H1 (cell line): Measurements from ENCODE around the gene TLR10. TPM values are rescaled to one million over a fixed set of nuclear protein-coding genes. Genes with fewer than 3 reads are reported as not detected.

ENCODE experiments used
- CTCF ChIA-PET: fragments of 300-600 bp; sonication (Branson Sonifier 250); formaldehyde crosslinking; loops from one replicate; lab custom pipeline; 2021; ENCODE audit not compliant: partially characterized antibody; lab: Charles Lee
- POLR2A ChIA-PET: fragments of 300-600 bp; sonication (Branson Sonifier 250); formaldehyde crosslinking; loops from one replicate; lab custom pipeline; 2021; ENCODE audit warnings: inconsistent platforms; ENCODE audit not compliant: partially characterized antibody; lab: Charles Lee
- DNase-seq, 2 experiments: peaks; one replicate each; pipeline versions ENCODE4 v3.0.0 to v3.0.0-alpha.2; 2010 to 2022; ENCODE audit warnings: low spot score in 2 of 2, low read depth in 1 of 2, mixed read lengths in 1 of 2
- FAIRE-seq: peaks from 2 replicates; lab custom pipeline; 2011; peaks lifted over from hg19 to GRCh38; lab: Jason Lieb, UNC
- H2AFZ ChIP-seq: 2 replicates; pipeline ENCODE4 v1.8.1; 2012; ENCODE audit warnings: low read length, inconsistent platforms
- H2AK5ac ChIP-seq: 2 replicates; pipeline ENCODE4 v1.6.1; 2013; ENCODE audit warnings: low read depth, low read length
- H2BK120ac ChIP-seq: replicated peaks from 2 replicates; pipeline ENCODE3; 2013; ENCODE audit warnings: low read depth, low read length, inconsistent platforms
- H2BK12ac ChIP-seq: 2 replicates; pipeline ENCODE4 v1.6.1; 2013; ENCODE audit warnings: low read depth, low read length
- H2BK15ac ChIP-seq: 2 replicates; pipeline ENCODE4 v1.6.1; 2013; ENCODE audit warnings: low read length
- H2BK20ac ChIP-seq: 2 replicates; pipeline ENCODE4 v1.6.1; 2013; ENCODE audit warnings: low read length
- H2BK5ac ChIP-seq: 2 replicates; pipeline ENCODE4 v1.6.1; 2013; ENCODE audit warnings: low read depth, low read length
- H3K14ac ChIP-seq: 2 replicates; pipeline ENCODE4 v1.6.1; 2013; ENCODE audit warnings: inconsistent platforms; ENCODE audit not compliant: insufficient read length
- H3K18ac ChIP-seq: 2 replicates; pipeline ENCODE4 v1.6.1; 2013; ENCODE audit warnings: low read length; ENCODE audit errors: extremely low read depth
- H3K23ac ChIP-seq: 2 replicates; pipeline ENCODE4 v1.6.1; 2013; ENCODE audit warnings: inconsistent platforms; ENCODE audit not compliant: insufficient read length
- H3K23me2 ChIP-seq: 2 replicates; pipeline ENCODE4 v1.6.1; 2013; ENCODE audit warnings: low read depth, low read length
- H3K27ac ChIP-seq: 2 replicates; pipeline ENCODE4 v1.6.1; 2011; ENCODE audit warnings: low read depth, low read length, inconsistent platforms
- H3K27me3 ChIP-seq, 4 experiments: replicated peaks in 1 of 4; 1 replicate in 1 of 4; 2 replicates in 3 of 4; pipeline versions ENCODE4 v1.6.1 to v1.8.1; 2011 to 2013; ENCODE audit warnings: low read length in 3 of 4, mild to moderate bottlenecking in 3 of 4, inconsistent platforms in 2 of 4, mixed read lengths in 2 of 4, moderate library complexity in 1 of 4; ENCODE audit not compliant: control insufficient read depth in 3 of 4, insufficient read depth in 3 of 4; ENCODE audit errors: extremely low read depth in 1 of 4
- H3K36me3 ChIP-seq, 4 experiments: 2 replicates each; pipeline versions ENCODE4 v1.6.1 to v1.8.1; 2011 to 2013; ENCODE audit warnings: mild to moderate bottlenecking in 4 of 4, low read length in 3 of 4, moderate library complexity in 2 of 4, control low read depth in 1 of 4, inconsistent platforms in 1 of 4; ENCODE audit not compliant: insufficient read depth in 4 of 4, control insufficient read depth in 2 of 4
- H3K4ac ChIP-seq: replicated peaks from 2 replicates; pipeline ENCODE3; 2013; ENCODE audit warnings: low read length, low read depth, mixed read lengths, inconsistent platforms; ENCODE audit not compliant: insufficient read length
- H3K4me1 ChIP-seq, 4 experiments: replicated peaks in 1 of 4; 1 replicate in 1 of 4; 2 replicates in 3 of 4; pipeline versions ENCODE4 v1.6.1 to v1.8.1; 2011 to 2013; ENCODE audit warnings: low read length in 3 of 4, inconsistent platforms in 2 of 4, mixed read lengths in 1 of 4; ENCODE audit not compliant: insufficient read depth in 4 of 4, control insufficient read depth in 3 of 4
- H3K4me2 ChIP-seq, 2 experiments: 2 replicates each; pipeline versions ENCODE4 v1.6.1 to v1.8.1; 2011 to 2013; ENCODE audit warnings: low read depth in 2 of 2, low read length in 2 of 2, control low read depth in 1 of 2, inconsistent platforms in 1 of 2, mild to moderate bottlenecking in 1 of 2; ENCODE audit not compliant: insufficient read depth in 1 of 2
- H3K4me3 ChIP-seq, 4 experiments: fragments of 200-600, 300-600 bp in 1 of 4; sonication (generic), shearing (Covaris generic), sonication (Bioruptor Twin) in 1 of 4; 2 replicates each; pipeline versions ENCODE4 v1.5.1 to v1.8.1; 2011 to 2016; ENCODE audit warnings: low read length in 4 of 4, low read depth in 3 of 4, control low read depth in 2 of 4, inconsistent platforms in 2 of 4, mild to moderate bottlenecking in 2 of 4, mixed read lengths in 1 of 4, moderate library complexity in 1 of 4; ENCODE audit not compliant: insufficient read depth in 2 of 4; ENCODE audit errors: extremely low read depth in 1 of 4
- H3K56ac ChIP-seq: replicated peaks from 2 replicates; pipeline ENCODE3; 2013; ENCODE audit warnings: low read depth, mild to moderate bottlenecking, mixed read lengths, low read length, inconsistent platforms; ENCODE audit not compliant: insufficient read length
- H3K79me1 ChIP-seq: 2 replicates; pipeline ENCODE4 v1.6.1; 2013; ENCODE audit warnings: low read depth, low read length, control low read depth
- H3K79me2 ChIP-seq, 2 experiments: 2 replicates each; pipeline versions ENCODE4 v1.6.1 to v1.8.1; 2012 to 2013; ENCODE audit warnings: low read length in 2 of 2, mild to moderate bottlenecking in 2 of 2, inconsistent platforms in 1 of 2; ENCODE audit not compliant: insufficient read depth in 2 of 2, control insufficient read depth in 1 of 2
- H3K9ac ChIP-seq, 4 experiments: replicated peaks in 1 of 4; 1 replicate in 1 of 4; 2 replicates in 3 of 4; pipeline versions ENCODE4 v1.6.1 to v1.8.1; 2011 to 2013; ENCODE audit warnings: low read depth in 3 of 4, low read length in 3 of 4, control low read depth in 2 of 4, mild to moderate bottlenecking in 2 of 4, moderate library complexity in 2 of 4, inconsistent platforms in 1 of 4; ENCODE audit errors: extremely low read depth in 1 of 4
- H3K9me3 ChIP-seq, 2 experiments: 2 replicates each; pipeline versions ENCODE4 v1.6.1 to v1.8.1; 2012 to 2013; ENCODE audit warnings: mild to moderate bottlenecking in 2 of 2, moderate library complexity in 2 of 2, control low read depth in 1 of 2, inconsistent platforms in 1 of 2, low read depth in 1 of 2, low read length in 1 of 2, mixed read lengths in 1 of 2; ENCODE audit not compliant: insufficient read depth in 2 of 2
- H4K20me1 ChIP-seq, 2 experiments: replicated peaks in 1 of 2; 2 replicates each; pipeline versions ENCODE3 to v1.8.1; 2011 to 2013; ENCODE audit warnings: inconsistent platforms in 2 of 2, low read length in 2 of 2, mild to moderate bottlenecking in 1 of 2; ENCODE audit not compliant: insufficient read depth in 2 of 2, control insufficient read depth in 1 of 2
- H4K5ac ChIP-seq: 2 replicates; pipeline ENCODE4 v1.6.1; 2013; ENCODE audit warnings: low read length, low read depth, mixed read lengths, inconsistent platforms; ENCODE audit not compliant: insufficient read length
- H4K8ac ChIP-seq: 2 replicates; pipeline ENCODE4 v1.8.0; 2013; ENCODE audit warnings: mild to moderate bottlenecking, moderate library complexity, low read length, inconsistent platforms; ENCODE audit not compliant: insufficient read depth; ENCODE audit errors: extremely low read depth
- H4K91ac ChIP-seq: replicated peaks from 2 replicates; pipeline ENCODE3; 2013; ENCODE audit warnings: low read length, mixed read lengths, inconsistent platforms; ENCODE audit not compliant: insufficient read length
- CTBP2 ChIP-seq: IDR thresholded peaks from 2 replicates; pipeline ENCODE4 v1.7.0; 2011; ENCODE audit warnings: borderline replicate concordance, mild to moderate bottlenecking, moderate library complexity, mixed read lengths, low read length; ENCODE audit not compliant: insufficient read depth, insufficient read length
- CTCF ChIP-seq, 3 experiments: IDR thresholded peaks; 1 replicate in 2 of 3; 2 replicates in 1 of 3; pipeline versions ENCODE4 v1.5.1 to v1.6.1; 2011; ENCODE audit warnings: low read length in 3 of 3, mild to moderate bottlenecking in 3 of 3, inconsistent platforms in 2 of 3, low read depth in 1 of 3, moderate library complexity in 1 of 3; ENCODE audit not compliant: insufficient read depth in 1 of 3; ENCODE audit errors: control extremely low read depth in 1 of 3
- EP300 ChIP-seq, 2 experiments: IDR thresholded peaks; 1 replicate in 1 of 2; 2 replicates in 1 of 2; pipeline ENCODE4 v1.6.1; 2011 to 2012; ENCODE audit warnings: low read depth in 2 of 2, low read length in 2 of 2, mild to moderate bottlenecking in 2 of 2, borderline replicate concordance in 1 of 2, inconsistent platforms in 1 of 2, moderate library complexity in 1 of 2
- EZH2 ChIP-seq: fragments of 200-600 bp; sonication (generic); IDR thresholded peaks from 2 replicates; pipeline ENCODE4 v1.7.1; 2012; ENCODE audit warnings: low read depth, mild to moderate bottlenecking, moderate library complexity, low read length, inconsistent platforms; ENCODE audit not compliant: severe bottlenecking
- FOSL1 ChIP-seq: IDR thresholded peaks from 2 replicates; pipeline ENCODE4 v1.6.1; 2011; ENCODE audit warnings: mild to moderate bottlenecking, low read depth, low read length, moderate library complexity; ENCODE audit not compliant: insufficient read depth
- GTF2F1 ChIP-seq: IDR thresholded peaks from 2 replicates; pipeline ENCODE4 v1.6.1; 2012; ENCODE audit warnings: low read depth, low read length, improper control_type of control experiment, borderline replicate concordance
- RAD21 ChIP-seq, 2 experiments: IDR thresholded peaks in 1 of 2; conservative IDR thresholded peaks in 1 of 2; 2 replicates each; pipeline ENCODE4 v1.6.1; 2011; ENCODE audit warnings: low read depth in 2 of 2, low read length in 2 of 2, improper control_type of control experiment in 1 of 2, inconsistent platforms in 1 of 2, mild to moderate bottlenecking in 1 of 2, moderate library complexity in 1 of 2
- RBBP5 ChIP-seq: IDR thresholded peaks from 2 replicates; pipeline ENCODE4 v1.7.1; 2012; ENCODE audit warnings: low read depth, mild to moderate bottlenecking, inconsistent platforms, low read length, moderate library complexity, borderline replicate concordance
- RXRA ChIP-seq: IDR thresholded peaks from 2 replicates; pipeline ENCODE4 v1.6.1; 2011; ENCODE audit warnings: low read depth, mild to moderate bottlenecking, low read length, moderate library complexity; ENCODE audit not compliant: insufficient read depth
- TAF1 ChIP-seq: IDR thresholded peaks from 2 replicates; pipeline ENCODE4 v1.6.1; 2011; ENCODE audit warnings: mild to moderate bottlenecking, low read depth, low read length
- WGBS, 2 experiments: shearing (Covaris generic) in 1 of 2; methylation state at CpG; one replicate each; pipeline versions ENCODE4 v1.1.6 to v1.1.7; 2013 to 2015; ENCODE audit warnings: low lambda C conversion rate in 2 of 2, mixed read lengths in 2 of 2, inconsistent platforms in 1 of 2, low coverage in 1 of 2, missing lambda C conversion rate in 1 of 2; ENCODE audit not compliant: insufficient replicate concordance in 2 of 2, insufficient coverage in 1 of 2, insufficient read length in 1 of 2; ENCODE audit errors: extremely low coverage in 1 of 2, missing lambda C conversion rate in 1 of 2; 5-methylcytosine and 5-hydroxymethylcytosine counted together
- polyA plus RNA-seq, 7 experiments: library from polyadenylated mRNA; depleted of rRNA in 3 of 7; stranded (reverse) in 5 of 7; unstranded in 2 of 7; fragments of >200 nt in 5 of 7; fragments of 200-250 nt in 2 of 7; gene quantifications; 1 replicate in 5 of 7; 2 replicates in 1 of 7; 4 replicates in 1 of 7; pipeline versions ENCODE4 v1.2.1 to v1.2.3, GENCODE V29; 2011 to 2013; ENCODE audit warnings: missing spikeins in 2 of 7, mixed read lengths in 2 of 7
- total RNA-seq: library from RNA; stranded (reverse); fragmentation: NEBNext Ultra II Directional; extraction: Animal tissue kit (Norgen Biotek cat#: 25700); gene quantifications from 2 replicates; pipeline ENCODE4 v1.2.1, GENCODE V29; 2021

The TLR10 gene
- total and polyA plus RNA-seq, 2 of the 8 experiments (the other 6 are each of a cell fraction or from before 2014, with no cell fraction given), result not detected

- no peak overlapping the region for H3K4me3 ChIP-seq
- no peak overlapping the region for H4K91ac ChIP-seq
- no peak overlapping the region for H3K4ac ChIP-seq
- H3K79me2 ChIP-seq, result no peaks in the 10 kb centered on the region
- WGBS, 2 experiments, result 86% methylated on average over 6 of the region's 6 CpGs; no CpG with 5 or more reads in 1 of the 2 experiments
- CTCF ChIA-PET, result no interaction called here
- no peak overlapping the region for H3K18ac ChIP-seq
- FAIRE-seq, result no peak
- H3K27ac ChIP-seq, result no peak overlapping the region
- peaks cover 6 to 14% of the 10 kb centered on the region in 2 experiments; a peak in 3 of 4 replicates for H3K9me3 ChIP-seq
- no peaks in the 10 kb centered on the region for H3K4me1 ChIP-seq
- H3K4me2 ChIP-seq, result no peak overlapping the region
- POLR2A ChIA-PET, result no interaction called here
- H3K9ac ChIP-seq, result no peak overlapping the region
- no peaks in the 10 kb centered on the region for H4K20me1 ChIP-seq
- H3K79me1 ChIP-seq, result no peaks in the 10 kb centered on the region
- no peak overlapping the region for H2AFZ ChIP-seq
- H2BK120ac ChIP-seq, result no peak overlapping the region
- no peaks in the 10 kb centered on the region for H3K27me3 ChIP-seq
- no peak for TF ChIP-seq RAD21 (IDR thresholded peaks at IDR 0.05 in 1 of 2, conservative IDR thresholded peaks at IDR 0.05 in 1 of 2; ENCODE audit: low read depth in 2 of 2, low read length in 2 of 2)
- no peak for TF ChIP-seq EZH2
- no peak for TF ChIP-seq GTF2F1
- no peak for TF ChIP-seq CTBP2
- TF ChIP-seq EP300 (IDR thresholded peaks at IDR 0.05; ENCODE audit: borderline replicate concordance in 1 of 2, low read depth in 2 of 2, low read length in 2 of 2), result no peak
- TF ChIP-seq TAF1, result no peak
- no peak for TF ChIP-seq CTCF (IDR thresholded peaks at IDR 0.05; ENCODE audit: control extremely low read depth in 1 of 3, insufficient read depth in 1 of 3, low read depth in 1 of 3, low read length in 3 of 3)
- TF ChIP-seq RXRA, result no peak
- TF ChIP-seq RBBP5, result no peak
- TF ChIP-seq FOSL1, result no peak
- H2BK5ac ChIP-seq, result no peak overlapping the region
- H2BK15ac ChIP-seq, result no peak overlapping the region
- H3K23ac ChIP-seq, result no peak overlapping the region
- no peak overlapping the region for H4K5ac ChIP-seq
- H2AK5ac ChIP-seq, result no peak overlapping the region
- H4K8ac ChIP-seq, result no peak overlapping the region
- no peak for DNase-seq
- no peak overlapping the region for H2BK20ac ChIP-seq
- no peak overlapping the region for H3K56ac ChIP-seq
- H3K14ac ChIP-seq, result no peak overlapping the region
- no peak overlapping the region for H2BK12ac ChIP-seq
- no peaks in the 10 kb centered on the region for H3K23me2 ChIP-seq
- H3K36me3 ChIP-seq, result no peaks in the 10 kb centered on the region
Observed at GRCh38 chr4:38811297-38811696, 28.5 kb upstream of the TLR10 start.
